HG03342 (cell line): ENCODE measurements around the gene GFPT1.

ENCODE experiments used
- ATAC-seq: cut with Tn5 transposase; IDR thresholded peaks from one replicate; pipeline ENCODE4 v1.9.1; 2021; ENCODE audit warnings: mild to moderate bottlenecking, moderate library complexity; ENCODE audit not compliant: unreplicated experiment

The GFPT1 gene

GRCh38 chr2:69330781-69331180 is 56.2 kb downstream of the GFPT1 start:
- ATAC-seq, result no peak

DNA sequence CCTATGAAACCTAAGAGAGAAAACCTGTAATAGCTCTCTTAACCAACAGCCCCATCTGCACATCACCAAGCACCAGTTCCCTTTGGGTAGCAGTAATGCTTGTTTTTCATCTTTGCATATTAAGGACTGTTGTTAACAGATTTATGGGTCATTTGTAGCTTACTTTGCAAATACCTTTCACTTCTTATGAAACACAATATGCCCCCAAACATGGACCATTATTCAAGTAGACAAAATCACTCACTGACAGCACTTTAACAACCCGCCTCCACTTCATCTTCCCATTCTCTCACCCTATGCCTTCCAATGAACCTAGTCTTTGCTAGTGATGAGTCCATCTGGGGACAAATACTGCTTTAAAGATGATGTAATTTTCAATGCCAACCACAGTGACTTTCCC is 64.4 kb downstream of the GFPT1 start:
- no peak for ATAC-seq

- ATAC-seq, result no peak
These were observed 70.5 kb downstream of the GFPT1 start for GRCh38 chr2:69316550-69316949.

- no peak for ATAC-seq
These were observed 71.8 kb downstream of the GFPT1 start for GRCh38 chr2:69315160-69315761.

DNA sequence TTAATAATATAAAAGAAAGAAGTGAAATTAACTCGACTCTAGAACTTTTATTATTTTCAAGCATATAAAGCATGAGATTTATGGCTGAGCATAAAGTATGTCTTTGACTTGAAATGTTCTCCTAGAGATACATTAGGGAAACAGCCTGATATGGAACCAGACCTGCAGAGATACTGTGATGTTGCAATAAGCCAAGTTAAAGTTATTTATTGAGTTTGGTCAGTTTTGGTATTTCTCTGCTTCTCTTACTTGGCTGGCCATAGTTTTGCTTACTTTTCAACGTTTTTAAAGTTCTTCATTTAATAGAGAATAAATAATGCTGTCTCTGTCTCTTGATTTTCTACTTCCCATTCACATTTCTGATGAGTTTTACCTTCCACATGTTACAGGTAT is 76.0 kb downstream of the GFPT1 start:
- ATAC-seq, result no peak

DNA sequence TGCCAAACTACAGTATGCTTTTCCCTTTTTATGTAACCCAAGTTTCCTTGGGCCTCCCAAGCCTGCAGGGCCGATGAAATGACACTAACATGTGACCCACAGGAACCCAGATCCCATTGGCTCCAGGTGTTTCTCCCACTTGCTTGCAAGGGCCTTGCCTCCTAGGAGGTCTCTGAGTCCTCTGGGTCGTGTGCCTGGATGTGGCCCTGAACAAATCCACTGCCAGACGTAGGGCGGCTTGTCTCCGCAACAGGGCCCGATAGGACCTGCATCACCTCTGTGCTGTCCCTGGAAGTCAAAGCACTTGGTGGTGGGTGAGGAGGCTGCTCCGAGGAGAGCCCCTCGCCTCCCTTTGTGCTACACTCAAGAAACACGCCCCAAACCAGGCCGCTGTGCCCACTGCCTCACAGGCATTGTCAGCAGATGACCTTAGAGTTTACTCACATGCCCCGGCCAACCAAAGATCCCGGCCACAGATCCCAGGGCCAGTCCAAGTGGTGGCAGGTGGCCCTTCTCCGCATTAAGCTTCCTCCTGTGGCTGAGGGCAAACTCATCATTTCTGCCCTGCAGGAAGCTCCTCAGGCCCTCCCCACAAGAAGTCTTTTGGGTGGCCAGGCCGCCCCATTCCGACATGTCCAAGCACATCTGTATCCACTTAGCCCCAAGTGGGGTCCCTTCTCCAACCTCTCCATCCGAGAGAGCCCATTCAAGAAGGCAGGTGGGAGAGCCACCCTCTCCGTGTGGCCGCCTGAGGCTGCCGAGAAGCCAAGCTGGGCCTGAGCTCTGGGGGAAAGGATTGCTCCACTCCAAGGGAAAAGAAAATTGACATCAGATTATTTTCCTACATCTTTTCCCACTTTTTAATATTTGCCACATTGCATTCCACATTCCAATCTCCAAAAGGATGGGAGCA is 76.7 kb downstream of the GFPT1 start:
- no peak for ATAC-seq

DNA sequence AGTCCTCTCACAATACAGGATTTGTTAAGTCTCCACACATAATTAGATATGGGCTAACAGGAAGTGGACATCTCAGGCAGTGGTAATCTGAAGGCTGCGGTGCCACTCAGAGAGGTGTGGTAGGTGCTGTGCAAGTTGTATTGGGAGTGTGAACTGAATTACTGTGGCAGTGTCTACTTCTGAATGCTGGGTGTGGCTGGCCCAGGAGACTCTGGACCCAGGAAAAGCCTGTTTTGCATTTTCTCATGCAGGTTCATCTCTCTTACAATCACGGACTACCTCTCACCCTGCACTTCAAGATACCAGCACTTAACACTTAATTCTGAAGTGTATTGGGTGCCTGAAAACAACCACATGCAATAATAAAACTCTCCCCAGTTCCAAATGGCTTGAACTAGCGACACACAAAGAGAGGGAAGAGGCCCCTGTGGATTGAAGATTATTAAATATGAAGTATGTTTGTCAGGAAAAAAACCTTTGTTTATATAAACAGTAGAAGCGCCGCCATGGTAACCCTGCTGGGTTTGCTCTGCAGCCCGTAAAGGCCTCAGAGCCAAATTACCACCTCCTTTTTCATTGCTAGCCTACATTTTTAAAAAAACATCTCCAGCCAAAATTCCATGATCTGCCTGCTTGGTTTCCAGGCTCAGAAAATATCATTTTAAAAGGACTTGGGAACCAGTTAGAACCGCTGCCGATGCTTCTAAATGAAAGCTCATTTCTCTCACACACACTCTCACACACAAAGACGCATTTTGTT is 77.5 kb downstream of the GFPT1 start:
- ATAC-seq, result no peak

GRCh38 chr2:69308338-69308737 is 78.7 kb downstream of the GFPT1 start:
- no peak for ATAC-seq

GRCh38 chr2:69307579-69308064 is 79.4 kb downstream of the GFPT1 start:
- ATAC-seq, result no peak

- peak; percentile 83 for ATAC-seq
These were observed 80.0 kb downstream of the GFPT1 start for GRCh38 chr2:69306822-69307578.

DNA sequence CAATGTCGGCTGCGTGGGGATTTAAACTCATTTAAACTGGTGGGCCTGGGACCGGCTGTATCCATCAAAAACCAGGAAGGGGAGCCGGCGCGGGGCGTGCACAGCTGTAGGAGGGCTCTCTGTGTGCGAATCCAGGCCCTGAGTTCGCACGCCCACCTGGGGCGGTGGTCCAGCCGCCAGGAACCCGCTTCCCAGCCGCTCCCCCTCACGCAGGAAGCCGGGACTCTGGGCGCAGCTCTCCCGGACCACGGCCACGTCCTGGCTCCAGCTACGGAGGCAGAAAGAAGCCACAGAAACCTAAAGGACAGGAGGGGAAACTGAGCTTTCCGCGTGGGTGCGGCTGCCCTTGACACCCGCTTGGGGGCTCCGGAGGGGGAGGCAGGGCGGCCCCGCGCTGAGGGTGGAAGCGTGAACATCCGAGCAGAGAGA is 80.6 kb downstream of the GFPT1 start:
- no peak for ATAC-seq

DNA sequence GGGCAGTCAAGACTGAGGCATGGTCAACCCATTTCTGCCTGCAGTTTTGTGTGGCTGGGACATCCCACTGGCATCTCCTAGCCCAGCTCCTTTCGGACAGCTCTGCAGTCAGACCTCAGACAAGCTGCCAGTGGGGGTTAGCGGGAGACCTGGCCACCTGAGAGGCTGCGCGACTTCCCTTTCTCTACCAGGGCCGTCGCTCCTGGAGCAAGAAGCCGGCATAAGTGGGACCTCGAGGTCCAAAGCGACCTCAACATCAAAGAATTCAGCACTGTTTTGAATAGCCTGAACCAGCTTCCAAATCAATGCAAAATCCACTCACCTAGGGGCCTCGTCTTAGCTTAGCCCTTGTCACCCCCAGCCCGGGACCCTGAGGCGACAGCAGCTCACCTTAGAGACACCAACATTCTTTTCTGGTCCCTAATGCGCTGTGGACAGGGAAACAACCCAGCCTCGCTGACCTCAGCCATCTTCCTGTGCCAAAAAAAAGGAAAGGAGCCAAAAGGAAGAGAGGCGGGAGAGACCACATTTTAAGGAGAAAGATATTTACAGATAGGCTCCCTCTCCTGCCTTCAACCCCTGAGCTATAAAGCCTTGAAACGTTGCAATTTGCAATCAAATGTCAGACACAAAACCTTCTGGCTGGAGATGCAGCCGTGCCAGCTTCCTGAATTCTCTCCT is 81.2 kb downstream of the GFPT1 start:
- ATAC-seq, result no peak

- ATAC-seq, result no peak
These were observed 81.9 kb downstream of the GFPT1 start for GRCh38 chr2:69305166-69305565.

- no peak for ATAC-seq
These were observed 82.4 kb downstream of the GFPT1 start for GRCh38 chr2:69304656-69305055.

DNA sequence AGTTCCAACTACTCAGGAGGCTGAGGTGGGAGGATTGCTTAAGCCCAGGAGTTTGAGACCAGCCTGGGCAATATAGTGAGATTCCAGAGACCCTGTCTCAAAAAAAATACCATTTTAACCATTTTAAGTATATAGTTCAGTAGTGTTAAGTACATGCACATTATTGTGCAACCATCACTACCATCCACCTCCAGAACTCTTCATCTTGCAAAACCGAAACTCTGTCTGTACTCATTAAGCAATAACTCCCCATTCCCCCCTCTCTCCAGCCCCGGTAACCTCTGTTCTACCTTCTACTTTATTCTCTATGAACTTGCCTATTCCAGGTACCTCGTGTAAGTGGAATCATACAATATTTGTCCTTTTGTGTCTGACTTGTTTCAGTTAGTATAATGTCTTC is 86.4 kb downstream of the GFPT1 start:
- ATAC-seq, result no peak

DNA sequence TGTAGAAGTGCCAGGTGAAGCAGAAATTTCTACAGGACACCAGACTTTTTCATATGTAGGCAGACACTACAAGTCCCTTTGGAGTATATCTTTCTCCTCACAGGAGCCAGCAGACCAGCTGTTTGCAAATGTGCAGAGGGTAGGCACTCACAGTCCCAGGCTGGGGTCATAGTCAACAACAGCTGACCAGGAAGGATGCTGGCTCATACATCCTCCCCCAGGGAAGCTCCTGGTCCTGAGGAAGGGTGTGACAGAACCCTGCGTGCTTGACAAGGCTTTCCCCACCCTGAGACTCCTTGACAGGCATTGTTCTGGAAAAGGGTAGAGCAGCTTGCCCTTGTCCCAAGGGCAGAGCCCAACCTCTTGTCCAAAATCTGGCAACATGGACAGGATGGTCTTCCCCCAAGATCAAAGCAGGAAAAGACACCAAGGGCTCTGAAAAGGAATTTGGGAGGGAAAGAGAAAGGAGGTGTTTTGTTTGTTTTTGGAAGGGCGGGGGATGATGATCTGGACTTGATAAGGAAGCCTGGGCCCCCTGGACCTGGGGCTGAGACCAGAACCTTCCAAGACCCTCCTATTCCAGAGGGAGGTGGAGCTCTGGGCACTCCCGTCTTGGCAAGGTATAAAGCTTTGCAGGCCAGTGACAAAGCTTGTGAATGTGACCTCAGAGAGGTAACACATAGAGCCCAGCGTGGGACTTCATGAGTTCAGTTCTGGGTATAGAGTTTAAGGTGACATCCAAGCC is 87.1 kb downstream of the GFPT1 start:
- no peak for ATAC-seq

DNA sequence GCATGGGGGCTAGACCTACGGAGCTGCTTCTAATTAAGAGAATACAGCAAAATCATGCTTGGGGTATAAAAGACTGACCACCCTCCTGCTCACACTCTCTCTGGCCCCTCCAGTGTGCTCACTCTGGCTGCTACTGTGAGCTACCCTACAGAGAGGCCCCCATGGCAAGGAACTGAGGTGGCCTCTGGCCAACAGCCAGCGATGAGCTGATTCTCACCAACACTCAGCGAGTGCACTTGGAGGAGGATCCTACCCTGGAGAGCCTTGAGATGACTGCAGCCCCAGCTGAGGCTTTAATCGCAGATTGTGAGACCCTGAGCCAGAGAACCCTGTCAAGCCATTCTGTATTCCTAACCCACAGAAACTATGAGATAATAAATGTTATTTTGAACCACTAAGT is 88.2 kb downstream of the GFPT1 start:
- ATAC-seq, result no peak

GRCh38 chr2:69298261-69298660 is 88.8 kb downstream of the GFPT1 start:
- no peak for ATAC-seq

DNA sequence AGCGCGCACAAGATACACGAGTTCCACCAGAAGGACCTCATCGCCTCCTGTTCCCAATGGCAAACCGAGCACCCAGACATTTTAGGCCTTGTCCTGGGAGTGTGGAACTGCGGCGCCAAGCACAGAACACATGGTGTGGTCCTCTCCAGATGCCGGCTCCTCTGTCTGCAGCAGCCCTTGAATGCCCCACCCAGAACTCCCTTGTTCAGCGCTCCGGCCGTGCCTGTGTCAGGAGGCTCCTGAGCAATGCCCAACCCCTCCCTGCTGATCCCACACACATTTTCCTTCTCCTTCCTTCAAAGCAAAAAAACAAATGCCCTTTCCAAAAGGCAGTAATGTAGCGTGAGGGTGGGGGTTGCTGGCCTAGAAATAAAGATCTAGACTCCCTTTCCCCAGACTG is 89.8 kb downstream of the GFPT1 start:
- no peak for ATAC-seq

GRCh38 chr2:69296421-69296820 is 90.6 kb downstream of the GFPT1 start:
- ATAC-seq, result no peak
